ENCODE measurements around the gene MCRS1.

Gene MCRS1

GRCh38 chr12:49555631-49556390 is 12.1 kb downstream of the MCRS1 start:
- no peak for DNase-seq (ENCODE audit: low read depth in 2 of 2)

- no peak for DNase-seq (ENCODE audit: low read depth in 2 of 2)
Measured at GRCh38 chr12:49554266-49554665, 13.7 kb downstream of the MCRS1 start.

- no peak for DNase-seq (ENCODE audit: low read depth in 2 of 2)
Measured at GRCh38 chr12:49553512-49554088, 14.3 kb downstream of the MCRS1 start.

GRCh38 chr12:49552899-49553298 is 15.0 kb downstream of the MCRS1 start:
- DNase-seq (ENCODE audit: low read depth in 2 of 2): no peak

- DNase-seq (ENCODE audit: low read depth in 2 of 2): no peak
Measured at GRCh38 chr12:49552425-49552824, 15.5 kb downstream of the MCRS1 start.

GRCh38 chr12:49552014-49552413 is 15.9 kb downstream of the MCRS1 start:
- DNase-seq (ENCODE audit: low read depth in 2 of 2): no peak

- DNase-seq (ENCODE audit: low read depth in 2 of 2): no peak
Measured at GRCh38 chr12:49550693-49551252, 17.2 kb downstream of the MCRS1 start.

- no peak for DNase-seq (ENCODE audit: low read depth in 2 of 2)
Measured at GRCh38 chr12:49549735-49550692, 17.9 kb downstream of the MCRS1 start.

- DNase-seq (ENCODE audit: low read depth in 2 of 2): no peak
Measured at GRCh38 chr12:49548822-49549648, 18.9 kb downstream of the MCRS1 start.

GRCh38 chr12:49548481-49548821 is 19.5 kb downstream of the MCRS1 start:
- DNase-seq (ENCODE audit: low read depth in 2 of 2): no peak

GRCh38 chr12:49547090-49547690 is 20.8 kb downstream of the MCRS1 start:
- DNase-seq (ENCODE audit: low read depth in 2 of 2): no peak

GRCh38 chr12:49546481-49546880 is 21.5 kb downstream of the MCRS1 start:
- no peak for DNase-seq (ENCODE audit: low read depth in 2 of 2)

- no peak for DNase-seq (ENCODE audit: low read depth in 2 of 2)
Measured at GRCh38 chr12:49545815-49546214, 22.1 kb downstream of the MCRS1 start.

- DNase-seq (ENCODE audit: low read depth in 2 of 2): no peak
Measured at GRCh38 chr12:49543914-49544815, 23.8 kb downstream of the MCRS1 start.

- no peak for DNase-seq (ENCODE audit: low read depth in 2 of 2)
Measured at GRCh38 chr12:49543221-49543913, 24.6 kb downstream of the MCRS1 start.

- DNase-seq (ENCODE audit: low read depth in 2 of 2): no peak
Measured at GRCh38 chr12:49542592-49543160, 25.3 kb downstream of the MCRS1 start.

- DNase-seq (ENCODE audit: low read depth in 2 of 2): no peak
Measured at GRCh38 chr12:49541911-49542505, 25.9 kb downstream of the MCRS1 start.

- DNase-seq (ENCODE audit: low read depth in 2 of 2): no peak
Measured at GRCh38 chr12:49541140-49541861, 26.6 kb downstream of the MCRS1 start.
